NCI-H510A treated with DMSO at 0.1 percent for 48 hours (cell line): Measurements from ENCODE around the gene VPS54.
"Not testable (repeated sequence)": the region's sequence is repeated elsewhere in the genome, so short reads cannot be mapped to it uniquely, and the experiment has no call there.

Experiments
- DNase-seq: peaks from one replicate; lab custom pipeline; 2025; lab: John Stamatoyannopoulos, UW

VPS54 gene

GRCh38 chr2:63872571-63873328, 146.5 kb downstream of the VPS54 start:
- DNase-seq: no peak

GRCh38 chr2:63871864-63872263, 147.4 kb downstream of the VPS54 start:
- no peak for DNase-seq

DNA sequence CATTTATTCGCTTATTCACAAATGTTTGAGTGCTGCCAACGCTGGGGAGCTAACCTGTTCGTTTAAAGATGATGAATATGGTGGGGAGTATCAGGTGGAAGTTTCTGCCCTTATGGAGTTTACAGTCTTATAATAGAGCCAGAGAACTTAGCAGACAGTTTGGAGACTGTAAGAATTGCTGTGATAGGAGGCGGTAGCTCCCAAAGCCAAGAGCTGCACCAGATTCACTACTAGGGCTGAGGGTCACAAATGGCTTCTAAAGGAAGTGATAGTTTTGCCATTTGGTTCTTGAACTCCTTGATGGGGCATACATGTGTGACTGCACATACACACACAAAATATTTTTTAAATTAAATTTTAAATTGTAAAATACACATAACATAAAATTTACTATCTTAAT, 148.5 kb downstream of the VPS54 start:
- no peak for DNase-seq

DNA sequence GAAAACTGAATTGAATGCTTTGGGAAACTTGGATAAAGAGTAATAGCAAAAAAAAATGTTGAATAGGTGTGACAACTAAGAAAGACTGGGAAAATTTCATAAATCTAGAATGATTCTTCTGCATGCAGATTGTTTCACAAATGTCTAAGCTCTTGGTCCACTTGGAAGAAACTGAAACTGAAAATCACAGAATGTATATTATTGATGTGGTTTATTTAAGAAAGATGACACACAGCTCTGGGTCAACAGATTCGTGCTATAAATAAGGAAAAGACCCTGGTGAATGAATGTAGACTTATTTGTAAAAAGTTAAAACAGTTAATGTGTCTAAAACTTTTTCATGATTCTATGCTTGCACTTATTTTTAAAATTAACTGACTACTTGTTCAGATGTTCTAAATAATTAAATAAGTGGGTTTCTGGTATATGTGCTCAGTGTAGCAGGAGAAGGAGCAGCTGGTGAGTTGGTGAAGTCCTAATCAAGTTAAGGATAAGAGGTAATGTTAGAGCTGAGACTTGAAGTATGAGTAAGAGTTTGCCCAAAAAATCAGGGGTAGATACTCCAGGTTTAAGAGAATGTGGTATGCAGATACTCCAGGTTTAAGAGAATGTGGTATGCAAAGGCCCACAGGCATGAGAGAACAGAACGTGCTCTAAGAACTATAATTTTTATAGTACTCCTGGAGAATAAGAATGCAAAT, 153.1 kb downstream of the VPS54 start:
- no peak for DNase-seq

GRCh38 chr2:63865159-63865799, 153.9 kb downstream of the VPS54 start:
- no peak for DNase-seq

GRCh38 chr2:63863707-63864106, 155.5 kb downstream of the VPS54 start:
- DNase-seq: no peak

DNA sequence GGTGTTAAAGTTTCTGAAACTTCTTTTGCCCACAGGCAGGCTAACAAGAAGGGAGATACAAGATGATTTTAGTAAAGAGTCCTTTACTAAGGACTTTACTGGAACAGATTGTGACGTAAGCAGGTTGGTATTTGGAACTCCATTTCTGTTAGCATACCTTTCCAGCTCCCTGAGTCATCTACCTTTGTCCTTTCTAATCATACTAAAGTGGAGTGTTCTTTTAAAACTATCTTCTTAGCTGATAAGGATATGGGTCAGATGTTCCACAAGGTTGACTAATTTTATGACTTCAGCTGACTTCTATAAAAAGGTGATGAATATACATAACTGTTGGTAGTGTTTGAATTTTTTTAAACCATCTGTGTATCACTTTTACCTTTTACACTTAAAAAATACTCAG, 156.4 kb downstream of the VPS54 start:
- DNase-seq: no peak

- peak; percentile 31 for DNase-seq
These were observed 157.9 kb downstream of the VPS54 start for GRCh38 chr2:63861220-63861822.

GRCh38 chr2:63858291-63858690, 160.9 kb downstream of the VPS54 start:
- no peak for DNase-seq

- no peak for DNase-seq
These were observed 163.0 kb downstream of the VPS54 start for GRCh38 chr2:63856303-63856603.

GRCh38 chr2:63855418-63856302, 163.6 kb downstream of the VPS54 start:
- DNase-seq: no peak

GRCh38 chr2:63853527-63854310, 165.5 kb downstream of the VPS54 start:
- no peak for DNase-seq

- DNase-seq: no peak
These were observed 167.4 kb downstream of the VPS54 start for GRCh38 chr2:63851691-63852311.

- no peak for DNase-seq
These were observed 168.6 kb downstream of the VPS54 start for GRCh38 chr2:63850649-63851048.

DNA sequence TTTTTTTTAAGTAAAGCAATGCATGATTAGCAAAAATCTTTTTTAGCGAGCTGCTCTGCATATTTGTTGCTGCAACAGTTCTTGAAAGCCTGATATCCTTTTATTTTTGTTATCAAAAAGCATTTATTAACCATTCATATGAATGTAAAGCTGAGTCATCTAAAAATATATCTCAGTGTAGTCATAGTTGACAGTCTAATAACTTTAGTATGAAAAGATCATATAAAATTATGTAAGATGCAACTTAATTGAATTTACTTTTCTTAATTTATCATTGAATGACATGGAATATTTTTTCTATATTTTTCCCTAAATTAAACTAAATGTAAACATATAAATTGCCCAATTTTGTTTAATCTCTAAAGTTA, 169.0 kb downstream of the VPS54 start:
- DNase-seq: no peak

DNA sequence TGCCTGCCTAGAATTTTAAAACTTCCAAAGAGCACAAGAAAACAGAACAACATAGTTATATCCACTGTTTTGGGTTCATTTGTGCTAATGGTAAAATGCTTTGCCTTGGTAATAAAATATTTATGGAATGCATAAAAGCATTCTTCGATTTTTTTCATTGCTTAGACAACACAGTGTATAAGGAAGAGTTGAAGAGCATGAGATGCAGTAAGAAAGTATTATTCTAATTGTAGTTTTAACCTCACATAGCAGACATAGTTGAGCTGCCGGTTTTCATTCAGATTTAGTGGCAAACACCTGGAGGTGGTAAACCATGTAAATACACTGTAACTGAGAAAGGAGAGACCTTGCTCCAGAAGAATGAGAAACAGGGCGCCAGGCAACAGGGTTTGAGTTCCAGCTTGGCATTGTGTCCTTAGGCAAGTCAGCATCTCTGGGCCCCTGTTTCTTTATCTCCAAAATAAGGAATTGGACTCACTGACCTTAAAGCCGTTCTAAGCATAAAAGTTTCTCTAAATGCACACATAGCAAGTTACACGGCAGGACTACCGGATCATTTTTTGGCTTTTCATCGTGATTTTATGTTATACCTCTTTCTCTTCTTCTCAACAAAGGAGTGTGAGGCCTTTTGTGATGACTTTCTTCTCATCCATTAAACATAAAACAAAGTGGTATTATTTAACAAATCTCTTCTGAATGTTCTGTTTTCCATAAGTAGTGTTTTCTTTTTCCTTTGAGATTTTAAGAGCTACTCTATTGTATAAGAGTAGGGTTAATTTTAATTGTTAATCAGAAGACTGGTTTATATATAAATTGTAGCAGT, 169.6 kb downstream of the VPS54 start:
- no peak for DNase-seq

GRCh38 chr2:63847571-63847970, 171.7 kb downstream of the VPS54 start:
- DNase-seq: not testable (repeated sequence)

DNA sequence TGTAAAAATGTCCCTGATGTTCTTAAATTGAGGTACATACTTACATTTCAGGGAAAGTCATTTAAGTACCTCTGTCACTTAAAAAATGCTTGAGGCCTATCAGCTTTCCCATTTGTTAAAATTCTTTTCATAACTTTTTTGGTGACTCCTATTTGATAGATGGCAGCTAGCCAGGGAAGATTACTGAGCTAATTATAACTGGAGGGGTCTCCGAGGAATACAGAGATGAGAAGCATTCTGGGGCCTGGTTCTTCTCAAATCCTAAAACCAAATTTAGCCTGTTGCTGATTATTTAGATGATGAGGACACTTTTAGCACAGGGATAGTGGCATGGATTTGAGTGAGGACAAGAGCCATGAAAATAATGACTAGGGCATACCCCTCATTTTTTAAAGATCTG, 172.7 kb downstream of the VPS54 start:
- DNase-seq: no peak

DNA sequence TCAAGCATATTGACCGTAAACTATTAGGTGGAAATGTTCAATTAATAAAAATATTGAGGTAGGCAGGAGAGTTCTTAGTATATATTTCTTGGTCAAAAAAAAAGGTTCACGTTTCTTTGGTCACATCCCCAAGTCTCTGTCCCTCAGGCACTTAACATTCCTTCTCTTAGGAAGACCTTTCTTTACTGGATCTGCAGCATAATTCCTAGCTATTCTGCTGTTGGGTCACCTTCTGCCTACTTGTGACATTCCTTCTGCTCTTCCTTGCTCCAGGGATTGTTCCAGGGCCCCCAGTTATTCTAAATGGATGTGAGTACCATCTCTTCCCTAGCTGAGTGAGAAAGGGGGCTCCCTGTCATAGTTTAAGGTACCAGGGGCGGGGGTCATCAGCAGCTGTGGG, 173.4 kb downstream of the VPS54 start:
- DNase-seq: no peak

DNA sequence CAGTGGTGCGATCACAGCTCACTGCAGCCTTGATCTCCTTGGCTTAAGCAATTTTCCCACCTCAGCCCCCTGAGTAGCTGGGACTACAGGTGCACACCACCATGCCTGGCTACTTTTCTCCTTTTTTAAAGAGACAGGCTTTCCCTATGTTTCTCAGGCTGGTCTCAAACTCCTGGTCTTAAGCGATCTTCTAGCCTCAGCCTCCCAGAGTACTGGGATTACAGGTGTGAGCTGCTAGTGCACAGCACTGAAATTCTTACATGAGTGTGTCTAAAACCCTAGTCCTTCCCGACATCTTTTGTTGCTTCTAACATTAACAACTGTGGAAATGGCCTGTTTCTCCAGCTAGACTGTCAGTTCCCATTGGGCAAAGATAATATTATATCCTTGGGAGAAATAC, 174.6 kb downstream of the VPS54 start:
- no peak for DNase-seq
